Pancreas (tissue), 10 donors: Measurements from ENCODE around the gene PSORS1C2. TPM values are rescaled to one million over a fixed set of nuclear protein-coding genes. Genes with fewer than 3 reads are reported as not detected.

Source experiments
- ATAC-seq, 4 donors: fragments of 200-7000 bp; cut with Tn5 transposase; one replicate each; pipeline versions ENCODE4 v1.8.0 to v1.9.1; 2020; ENCODE audit warnings: mild to moderate bottlenecking in 4 of 4, moderate library complexity in 4 of 4
- DNase-seq, 6 donors: peaks; one replicate each; pipeline ENCODE4 v3.0.0-alpha.2; 2020
- FAIRE-seq: peaks from 2 replicates; lab custom pipeline; 2012; peaks lifted over from hg19 to GRCh38; lab: Jason Lieb, UNC
- H3K27ac ChIP-seq, 4 donors: fragments of 200-600 bp; sonication (generic); 1 replicate in 3 of 4; 2 replicates in 1 of 4; pipeline versions ENCODE4 v1.5.0 to v1.8.0; 2020
- H3K27me3 ChIP-seq, 4 donors: fragments of 200-600 bp; one replicate each; pipeline ENCODE4 v1.8.0; 2021
- H3K36me3 ChIP-seq, 3 donors: fragments of 200-600 bp; sonication (generic) in 1 of 3; one replicate each; pipeline versions ENCODE4 v1.5.0 to v1.8.0; 2020 to 2021
- H3K4me1 ChIP-seq, 3 donors: fragments of 200-600 bp; one replicate each; pipeline ENCODE4 v1.8.0; 2021
- H3K4me3 ChIP-seq, 4 donors: fragments of 200-600 bp; sonication (generic) in 2 of 4; one replicate each; pipeline versions ENCODE4 v1.5.0 to v1.8.0; 2020 to 2021
- H3K9me3 ChIP-seq, 4 donors: fragments of 200-600 bp; one replicate each; pipeline ENCODE4 v1.8.0; 2021
- CTCF ChIP-seq, 4 donors: fragments of 200-600 bp; sonication (generic) in 3 of 4; IDR thresholded peaks; one replicate each; pipeline versions ENCODE4 v1.5.0 to v1.8.0; 2021; ENCODE audit warnings: antibody characterized with exemption in 4 of 4
- WGBS, 2 donors: extraction: QIAGEN DNeasy Blood & Tissue Kit; methylation state at CpG; one replicate each; pipeline ENCODE4 v1.1.7; 2013; 5-methylcytosine and 5-hydroxymethylcytosine counted together
- intact Hi-C, 3 donors: fragments of 100-400 bp; cut with DNase I; formaldehyde crosslinking; loops; one replicate each; pipeline versions ENCODE4 v1.11.1 to v1.14.2; 2022
- polyA plus RNA-seq, 2 donors: library from polyadenylated mRNA; stranded (reverse); fragments of 200-250 nt; gene quantifications; one replicate each; pipeline ENCODE4 v1.2.3, GENCODE V29; 2013
- total RNA-seq, 6 donors: library from RNA; stranded (reverse); fragmentation: NEBNext Ultra II Directional in 4 of 6; extraction: Animal tissue kit (Norgen Biotek cat#: 25700) in 4 of 6; gene quantifications; one replicate each; pipeline versions ENCODE4 v1.2.1 to v1.2.4, GENCODE V29; 2021 to 2023
- donor health status: healthy with polysubstance abuse.
- donor health status: DM: no; HTN: no; CAD: no; lungs with moderate emphysema.
- donor health status: DM: no; HTN: no; CAD: no.
- donor health status: control.
- donor health status: control.
- donor health status: Bipolar disorder and iron deficiency.
- donor health status: DM: yes; HTN: yes; CAD: no.
- donor health status: DM: no; HTN: no; CAD: no.
- donor health status: DM: no; HTN: no; CAD: no.
- donor health status: DM: yes; HTN: yes; CAD: no.

The PSORS1C2 gene
- total and polyA plus RNA-seq, 8 donors: not detected

GRCh38 chr6:31090275-31090972, 48.4 kb downstream of the PSORS1C2 start:
- Histone ChIP-seq H3K27ac (no peak overlapping the region), H3K36me3 (no peaks in the 10 kb centered on the region), H3K4me1 (peaks cover 0 to 10% (median 4%) of the 10 kb centered on the region in 3 donors), H3K4me3 (no peak overlapping the region), H3K27me3 (no peaks in the 10 kb centered on the region), H3K9me3 (no peaks in the 10 kb centered on the region)
- DNase-seq: no peak
- no peak for ATAC-seq
- no peak for FAIRE-seq
- TF ChIP-seq CTCF (IDR thresholded peaks at IDR 0.05): no peak
- 83 to 85% methylated on average over 3 of the region's 3 CpGs for WGBS, 2 donors
- intact Hi-C loops: no loop called here

Other genes starting within 250 kb of the PSORS1C2 start
- 10 to 100 TPM in 5 of 6 donors, 1 to 10 TPM in 1; 9.4 to 23.2 (median 13.0) TPM for gene GTF2H4, start 230.9 kb downstream of the PSORS1C2 start, total RNA-seq
- 10 to 100 TPM; 34.6 to 45.8 TPM for gene GTF2H4, start 230.9 kb downstream of the PSORS1C2 start, polyA plus RNA-seq
- 10 to 100 TPM; 11.3 to 25.8 (median 17.1) TPM for gene VARS2, start 224.8 kb downstream of the PSORS1C2 start, total RNA-seq
- gene VARS2, start 224.8 kb downstream of the PSORS1C2 start, polyA plus RNA-seq: 10 to 100 TPM; 40.4 to 40.6 TPM
- 1 to 10 TPM in 5 of 6 donors, under 1 TPM in 1; 0.83 to 6.6 (median 2.1) TPM for gene SFTA2, start 206.9 kb downstream of the PSORS1C2 start, total RNA-seq
- 10 to 100 TPM; 14.4 to 22.9 TPM for gene SFTA2, start 206.9 kb downstream of the PSORS1C2 start, polyA plus RNA-seq
- 1 to 10 TPM in 1 of 6 donors, under 1 TPM in 1, not detected in 4; 0.09 to 5.6 TPM for gene MUCL3, start 198.1 kb downstream of the PSORS1C2 start, total RNA-seq
- 1 to 10 TPM in 1 of 2 donors, under 1 TPM in 1; 0.04 to 1.2 TPM for gene MUCL3, start 198.1 kb downstream of the PSORS1C2 start, polyA plus RNA-seq
- not detected for gene MUC21, start 155.3 kb downstream of the PSORS1C2 start, total RNA-seq
- under 1 TPM; 0.07 to 0.23 TPM for gene MUC21, start 155.3 kb downstream of the PSORS1C2 start, polyA plus RNA-seq
- gene MUC22, start 128.6 kb downstream of the PSORS1C2 start, total RNA-seq: not detected
- under 1 TPM in 1 of 2 donors, not detected in 1; 0.02 TPM for gene MUC22, start 128.6 kb downstream of the PSORS1C2 start, polyA plus RNA-seq
- not detected for gene C6orf15, start 26.5 kb downstream of the PSORS1C2 start, total RNA-seq
- not detected for gene C6orf15, start 26.5 kb downstream of the PSORS1C2 start, polyA plus RNA-seq
- 1 to 10 TPM in 1 of 6 donors, under 1 TPM in 5; 0.06 to 1.4 (median 0.30) TPM for gene PSORS1C1, start 24.3 kb downstream of the PSORS1C2 start, total RNA-seq
- gene PSORS1C1, start 24.3 kb downstream of the PSORS1C2 start, polyA plus RNA-seq: 1 to 10 TPM in 1 of 2 donors, under 1 TPM in 1; 0.70 to 1.9 TPM
- under 1 TPM in 1 of 6 donors, not detected in 5; 0.06 TPM for gene CDSN, start 18.6 kb downstream of the PSORS1C2 start, total RNA-seq
- under 1 TPM; 0.05 to 0.08 TPM for gene CDSN, start 18.6 kb downstream of the PSORS1C2 start, polyA plus RNA-seq
- gene CCHCR1, start 18.7 kb upstream of the PSORS1C2 start, total RNA-seq: 10 to 100 TPM in 5 of 6 donors, 1 to 10 TPM in 1; 6.7 to 19.3 (median 11.3) TPM
- 10 to 100 TPM; 22.3 to 27.0 TPM for gene CCHCR1, start 18.7 kb upstream of the PSORS1C2 start, polyA plus RNA-seq
- 1 to 10 TPM in 5 of 6 donors, under 1 TPM in 1; 0.83 to 2.4 (median 1.8) TPM for gene TCF19, start 19.5 kb upstream of the PSORS1C2 start, total RNA-seq
- gene TCF19, start 19.5 kb upstream of the PSORS1C2 start, polyA plus RNA-seq: 1 to 10 TPM; 1.9 to 3.4 TPM
- gene POU5F1, start 31.6 kb upstream of the PSORS1C2 start, total RNA-seq: 10 to 100 TPM in 1 of 6 donors, 1 to 10 TPM in 5; 1.1 to 23.6 (median 3.2) TPM
- 10 to 100 TPM in 1 of 2 donors, 1 to 10 TPM in 1; 8.6 to 32.1 TPM for gene POU5F1, start 31.6 kb upstream of the PSORS1C2 start, polyA plus RNA-seq
- 100 to 1,000 TPM; 135 to 297 (median 208) TPM for gene HLA-C, start 133.0 kb upstream of the PSORS1C2 start, total RNA-seq
- gene HLA-C, start 133.0 kb upstream of the PSORS1C2 start, polyA plus RNA-seq: 100 to 1,000 TPM; 147 to 160 TPM
- 1,000 to 10,000 TPM in 1 of 6 donors, 100 to 1,000 TPM in 5; 141 to 1,089 (median 229) TPM for gene HLA-B, start 218.1 kb upstream of the PSORS1C2 start, total RNA-seq
- gene HLA-B, start 218.1 kb upstream of the PSORS1C2 start, polyA plus RNA-seq: 100 to 1,000 TPM; 269 to 373 TPM